ENCODE measurements around the gene LRRC28. TPM values are rescaled to one million over a fixed set of nuclear protein-coding genes. Genes with fewer than 3 reads are reported as not detected.

LRRC28 gene
- total RNA-seq, 1 donor from 2014 or later, result 14.6 TPM

DNA sequence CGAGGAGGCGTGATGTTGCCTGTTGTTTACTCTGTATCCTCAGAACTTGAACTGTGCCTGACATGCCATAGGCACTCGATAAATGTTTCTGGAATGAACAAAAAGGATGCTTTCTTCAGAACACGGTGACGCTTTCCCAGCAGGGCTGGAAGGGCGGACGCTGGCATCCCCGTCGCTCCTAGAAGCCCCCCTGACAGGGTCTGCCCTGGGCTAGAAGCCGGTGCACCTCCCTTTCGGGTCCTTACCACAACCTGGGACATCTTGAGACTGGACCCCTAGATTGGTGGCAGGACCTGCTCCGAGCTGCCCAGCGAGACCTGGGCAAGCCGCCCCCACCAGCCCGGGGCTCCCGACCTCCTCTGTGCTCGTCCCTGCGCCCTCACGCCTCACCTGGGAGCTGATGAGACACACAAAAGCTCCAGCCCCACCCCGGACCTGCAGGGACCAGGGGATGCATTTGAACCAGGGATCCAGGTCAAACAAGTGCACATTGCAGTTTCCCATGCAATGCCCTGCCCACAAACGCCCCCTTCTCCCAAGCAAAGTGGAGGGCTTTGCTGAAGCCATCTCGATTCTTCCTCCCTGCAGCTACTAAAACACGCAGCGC lies 183.3 kb downstream of the LRRC28 start:
- DNase-seq (ENCODE audit: low spot score), result no peak
- peaks cover 9% of the 10 kb centered on the region for H3K27me3 Mint-ChIP-seq (ENCODE audit: low read depth)
- H3K9me3 Mint-ChIP-seq, result no peaks in the 10 kb centered on the region
- H3K4me3 Mint-ChIP-seq (ENCODE audit: low read depth), result no peak overlapping the region
- peaks cover 4% of the 10 kb centered on the region for H3K4me1 Mint-ChIP-seq (ENCODE audit: low read depth)
- no peaks in the 10 kb centered on the region for H3K36me3 Mint-ChIP-seq (ENCODE audit: low read depth)
- intact Hi-C loops (cut with micrococcal nuclease), result no loop called here
- H3K27ac Mint-ChIP-seq, result no peak overlapping the region

DNA sequence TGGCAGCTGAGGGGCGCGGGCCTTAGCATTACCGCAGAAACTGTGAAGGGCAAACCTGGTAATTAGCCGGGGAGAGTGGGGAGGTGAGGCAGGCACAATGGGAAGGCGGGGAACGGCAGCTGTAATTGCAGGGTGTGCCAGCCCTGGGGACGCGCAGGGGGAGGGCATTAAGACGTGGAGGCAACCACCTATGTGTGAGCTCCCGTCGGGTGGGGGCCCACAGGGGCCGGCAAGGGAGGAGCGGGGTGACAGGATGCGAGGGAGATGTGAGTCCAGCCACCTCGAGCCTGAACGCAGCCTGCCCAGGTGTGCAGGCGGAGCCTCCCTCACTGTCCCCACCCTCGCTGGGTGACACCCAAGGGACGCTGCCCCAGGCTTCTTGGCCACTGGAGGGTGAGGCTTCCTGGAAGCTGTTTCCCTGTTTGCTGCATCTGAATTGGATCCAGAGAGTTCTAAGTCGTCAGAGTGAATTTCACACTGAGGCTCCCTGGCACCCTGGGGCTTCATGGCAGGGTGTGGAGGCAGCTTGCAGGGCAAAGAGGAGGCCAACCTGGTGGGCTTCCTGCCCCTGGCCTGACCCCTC lies 183.9 kb downstream of the LRRC28 start:
- H3K9me3 Mint-ChIP-seq, result no peaks in the 10 kb centered on the region
- peaks cover 9% of the 10 kb centered on the region for H3K27me3 Mint-ChIP-seq (ENCODE audit: low read depth)
- DNase-seq (ENCODE audit: low spot score), result no peak
- no peak overlapping the region for H3K4me3 Mint-ChIP-seq (ENCODE audit: low read depth)
- intact Hi-C loops (cut with micrococcal nuclease), result no loop called here
- peaks cover 4% of the 10 kb centered on the region for H3K4me1 Mint-ChIP-seq (ENCODE audit: low read depth)
- H3K36me3 Mint-ChIP-seq (ENCODE audit: low read depth), result no peaks in the 10 kb centered on the region
- no peak overlapping the region for H3K27ac Mint-ChIP-seq

DNA sequence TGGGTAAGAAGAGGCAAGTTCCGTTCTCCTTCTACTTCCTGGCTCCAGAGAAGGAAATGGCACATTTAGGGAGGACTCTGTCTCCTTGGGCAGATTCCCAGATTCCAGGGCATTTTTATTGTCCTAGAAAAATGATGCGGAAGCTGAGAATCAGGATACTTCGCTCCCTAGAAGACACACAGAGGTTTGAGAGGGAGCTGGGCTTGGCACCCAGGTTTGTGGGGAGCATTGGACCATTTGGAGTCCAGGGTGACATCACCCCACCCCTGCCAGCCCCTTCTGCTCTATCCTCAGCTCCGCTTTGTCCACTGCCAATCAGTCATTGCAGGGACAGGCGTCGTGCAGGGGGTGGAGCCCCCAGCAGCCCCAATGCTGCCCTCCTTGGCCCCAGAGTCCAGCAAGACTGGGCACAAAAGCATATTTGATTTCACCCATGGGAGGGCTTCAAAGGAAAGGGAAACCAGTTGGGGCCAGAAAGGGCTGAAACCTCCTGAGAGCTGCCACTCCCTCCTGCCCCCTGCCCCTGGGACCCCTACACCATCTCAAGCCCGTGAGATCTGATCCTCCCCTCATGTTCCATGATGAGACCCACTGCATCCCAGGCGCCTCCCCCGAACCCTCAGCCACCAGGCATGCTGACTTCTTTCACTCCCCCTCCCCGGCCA lies 184.7 kb downstream of the LRRC28 start:
- Mint-ChIP-seq H3K36me3 (ENCODE audit: low read depth) (no peaks in the 10 kb centered on the region), H3K4me3 (ENCODE audit: low read depth) (no peak overlapping the region), H3K4me1 (ENCODE audit: low read depth) (peaks cover 4% of the 10 kb centered on the region), H3K27ac (no peak overlapping the region), H3K9me3 (no peaks in the 10 kb centered on the region), H3K27me3 (ENCODE audit: low read depth) (peaks cover 9% of the 10 kb centered on the region)
- intact Hi-C loops (cut with micrococcal nuclease), result no loop called here
- DNase-seq (ENCODE audit: low spot score), result no peak

DNA sequence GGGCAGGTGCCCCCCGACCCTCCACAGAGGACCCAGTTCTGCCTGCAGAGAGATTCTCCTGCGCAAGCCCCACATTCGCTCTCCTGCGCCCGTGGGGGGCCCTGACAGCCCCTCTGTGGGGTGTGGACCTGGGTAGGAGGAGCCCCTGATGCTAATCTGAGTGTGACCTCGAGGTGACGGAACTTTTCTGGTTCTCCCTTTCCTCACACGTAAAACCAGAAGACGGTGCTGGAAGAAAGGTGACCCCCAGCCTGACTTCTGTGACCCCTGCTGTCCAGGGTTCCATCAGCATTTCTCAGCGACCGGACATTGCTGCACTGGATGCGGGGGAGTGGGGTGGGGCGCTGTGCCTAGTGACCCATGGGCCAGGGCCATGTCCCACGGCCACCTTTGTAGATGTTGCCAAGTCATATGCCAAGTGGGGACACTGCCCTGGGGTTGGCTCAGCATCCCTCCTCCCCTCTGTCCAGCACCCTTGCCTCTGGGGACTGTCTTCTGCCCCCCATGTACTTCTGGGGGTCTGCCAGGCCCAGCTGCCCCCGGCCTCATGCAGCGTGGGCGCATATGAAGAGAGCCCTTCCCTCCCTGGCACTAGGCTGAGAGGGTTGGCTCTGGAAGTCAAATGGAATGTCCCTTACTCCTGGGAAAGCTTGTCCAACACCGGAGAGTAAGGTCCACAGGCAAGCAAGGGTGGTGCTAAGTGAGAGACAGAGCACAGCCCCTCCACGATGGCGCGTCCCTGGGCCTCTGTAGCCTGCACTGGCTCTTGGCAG lies 185.4 kb downstream of the LRRC28 start:
- no peak overlapping the region for H3K4me3 Mint-ChIP-seq (ENCODE audit: low read depth)
- H3K36me3 Mint-ChIP-seq (ENCODE audit: low read depth), result no peaks in the 10 kb centered on the region
- peaks cover 6% of the 10 kb centered on the region for H3K4me1 Mint-ChIP-seq (ENCODE audit: low read depth)
- no peak for DNase-seq (ENCODE audit: low spot score)
- no peaks in the 10 kb centered on the region for H3K9me3 Mint-ChIP-seq
- intact Hi-C loops (cut with micrococcal nuclease), result no loop called here
- H3K27ac Mint-ChIP-seq, result no peak overlapping the region
- peaks cover 9% of the 10 kb centered on the region for H3K27me3 Mint-ChIP-seq (ENCODE audit: low read depth)

DNA sequence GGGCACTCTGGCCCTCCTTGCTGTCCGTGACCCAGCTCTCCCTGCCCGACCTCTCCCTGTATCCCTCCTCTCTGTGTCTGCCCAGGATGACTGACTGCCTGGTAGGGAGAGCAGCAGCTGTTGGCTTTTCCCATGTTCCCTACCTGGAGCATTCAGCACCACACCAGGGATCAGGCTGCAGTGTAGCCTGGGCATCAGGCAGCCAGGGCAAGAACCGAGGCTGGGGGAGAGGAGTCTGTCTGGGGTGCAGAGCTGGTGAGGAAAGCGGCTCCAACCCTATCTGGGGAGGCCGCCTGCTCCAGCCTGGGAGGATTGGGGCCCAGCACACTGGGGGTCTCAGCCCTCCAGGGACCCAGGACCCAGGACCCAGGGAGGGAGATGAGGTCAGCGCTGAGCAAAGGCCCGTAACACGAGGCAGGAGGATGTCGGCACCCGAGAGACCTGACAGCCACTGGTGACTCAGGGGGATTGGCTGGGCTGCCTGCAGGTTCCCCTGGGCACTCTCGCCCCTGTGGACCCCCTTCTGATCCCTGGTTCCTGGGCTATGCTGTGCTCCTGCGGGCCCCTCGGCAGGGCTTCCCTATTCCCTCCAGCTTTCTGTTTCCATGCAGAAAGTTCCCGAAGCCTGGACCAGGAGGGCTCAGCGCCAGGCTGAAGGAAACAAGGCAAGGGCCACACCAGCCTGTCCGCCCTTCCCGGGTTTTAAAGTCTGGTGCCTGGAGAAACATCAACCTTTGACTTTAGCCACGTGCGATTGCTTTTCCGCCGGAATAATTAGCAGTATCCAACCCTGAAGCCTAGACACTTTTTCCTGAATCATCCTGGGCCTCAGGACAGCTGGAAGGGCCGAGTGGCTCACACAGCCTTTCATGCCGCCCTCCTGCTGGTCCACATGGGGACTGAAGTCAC lies 186.3 kb downstream of the LRRC28 start:
- no peak for DNase-seq (ENCODE audit: low spot score)
- Mint-ChIP-seq H3K27me3 (ENCODE audit: low read depth) (peaks cover 9% of the 10 kb centered on the region), H3K4me3 (ENCODE audit: low read depth) (no peak overlapping the region), H3K27ac (no peak overlapping the region), H3K9me3 (no peaks in the 10 kb centered on the region), H3K36me3 (ENCODE audit: low read depth) (no peaks in the 10 kb centered on the region), H3K4me1 (ENCODE audit: low read depth) (peaks cover 13% of the 10 kb centered on the region)
- intact Hi-C loops (cut with micrococcal nuclease), result no loop called here

DNA sequence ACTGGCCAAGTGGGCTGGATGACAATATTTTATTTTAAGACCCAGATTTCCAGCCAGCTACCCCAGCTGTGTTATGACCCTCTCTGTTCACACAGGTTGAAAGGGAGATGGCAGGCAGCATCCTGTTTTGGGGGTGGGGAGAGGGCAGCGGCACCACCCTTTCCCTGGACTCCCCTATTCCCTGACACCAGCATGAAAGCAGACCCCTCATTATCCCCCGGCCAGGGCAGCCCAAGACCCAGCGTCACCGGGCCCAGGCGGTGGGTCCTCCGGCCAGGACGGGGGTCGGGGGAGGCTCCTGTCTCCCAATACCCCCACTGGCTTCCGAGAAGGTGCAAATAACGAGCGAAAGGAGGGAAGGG lies 186.9 kb downstream of the LRRC28 start:
- intact Hi-C loops (cut with micrococcal nuclease), result no loop called here
- H3K9me3 Mint-ChIP-seq, result no peaks in the 10 kb centered on the region
- H3K4me1 Mint-ChIP-seq (ENCODE audit: low read depth), result peaks cover 17% of the 10 kb centered on the region
- no peaks in the 10 kb centered on the region for H3K36me3 Mint-ChIP-seq (ENCODE audit: low read depth)
- H3K27me3 Mint-ChIP-seq (ENCODE audit: low read depth), result peaks cover 9% of the 10 kb centered on the region
- no peak overlapping the region for H3K27ac Mint-ChIP-seq
- no peak overlapping the region for H3K4me3 Mint-ChIP-seq (ENCODE audit: low read depth)
- no peak for DNase-seq (ENCODE audit: low spot score)

DNA sequence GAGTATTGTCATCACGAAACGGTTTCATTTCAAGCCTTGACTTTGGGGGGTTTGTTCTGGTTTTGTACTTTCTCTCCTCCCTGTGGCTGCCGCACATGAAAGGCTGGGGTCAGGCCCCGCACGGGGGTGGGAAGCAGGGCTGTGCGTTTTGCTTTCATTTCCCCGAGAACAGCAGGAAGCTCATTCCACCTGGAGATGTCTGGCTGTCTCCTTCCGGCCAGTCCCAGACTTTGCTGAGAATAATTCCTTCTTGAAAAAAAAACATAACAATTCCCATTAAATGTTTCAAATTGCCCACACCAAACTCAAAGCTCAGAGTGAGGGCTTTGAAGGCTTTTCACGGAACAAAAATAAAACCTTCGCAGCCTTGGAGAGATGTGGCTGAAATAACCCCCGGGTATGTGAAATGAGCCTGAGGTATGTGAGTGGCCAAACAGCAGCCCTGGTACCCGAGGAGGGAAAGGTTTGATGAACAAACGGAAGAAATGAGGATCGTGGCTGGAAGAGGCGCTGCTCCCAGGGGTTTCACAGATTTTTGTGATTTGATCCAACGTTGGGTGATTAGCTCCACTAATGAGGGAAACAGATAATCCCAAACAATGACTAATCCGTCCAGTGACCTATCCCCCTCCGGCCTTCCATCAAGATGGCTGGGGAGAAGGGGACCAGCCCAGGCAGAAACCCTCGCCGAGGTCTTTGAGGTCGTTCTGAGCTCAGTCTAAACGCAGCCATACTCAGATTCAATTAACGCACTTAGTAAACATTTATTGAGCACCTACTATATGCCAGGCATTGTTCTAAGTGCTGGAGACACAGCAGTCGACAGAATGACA lies 187.6 kb downstream of the LRRC28 start:
- Mint-ChIP-seq H3K9me3 (no peaks in the 10 kb centered on the region), H3K36me3 (ENCODE audit: low read depth) (no peaks in the 10 kb centered on the region), H3K27ac (no peak overlapping the region), H3K4me3 (ENCODE audit: low read depth) (no peak overlapping the region), H3K27me3 (ENCODE audit: low read depth) (peaks cover 9% of the 10 kb centered on the region), H3K4me1 (ENCODE audit: low read depth) (peaks cover 17% of the 10 kb centered on the region)
- intact Hi-C loops (cut with micrococcal nuclease), result no loop called here
- DNase-seq (ENCODE audit: low spot score), result no peak

DNA sequence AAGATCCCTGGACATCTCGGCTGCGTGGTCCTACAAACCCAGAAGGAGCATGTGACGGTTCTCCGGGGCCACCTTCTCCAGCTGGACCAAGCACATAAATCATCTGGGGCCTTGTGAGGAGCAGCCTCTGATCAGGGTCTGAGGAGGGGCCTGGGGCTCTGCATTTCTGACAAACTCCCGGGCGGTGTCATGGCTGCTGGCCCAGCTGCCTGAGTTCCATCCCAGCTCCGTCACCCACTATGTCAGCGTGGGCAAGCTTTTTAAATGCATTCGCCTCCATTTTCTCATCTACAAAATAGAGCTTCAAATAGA lies 188.2 kb downstream of the LRRC28 start:
- Mint-ChIP-seq H3K4me3 (ENCODE audit: low read depth) (no peak overlapping the region), H3K27ac (no peak overlapping the region), H3K27me3 (ENCODE audit: low read depth) (peaks cover 5% of the 10 kb centered on the region), H3K36me3 (ENCODE audit: low read depth) (no peaks in the 10 kb centered on the region), H3K4me1 (ENCODE audit: low read depth) (peaks cover 20% of the 10 kb centered on the region), H3K9me3 (no peaks in the 10 kb centered on the region)
- DNase-seq (ENCODE audit: low spot score), result no peak
- intact Hi-C loops (cut with micrococcal nuclease), result no loop called here

DNA sequence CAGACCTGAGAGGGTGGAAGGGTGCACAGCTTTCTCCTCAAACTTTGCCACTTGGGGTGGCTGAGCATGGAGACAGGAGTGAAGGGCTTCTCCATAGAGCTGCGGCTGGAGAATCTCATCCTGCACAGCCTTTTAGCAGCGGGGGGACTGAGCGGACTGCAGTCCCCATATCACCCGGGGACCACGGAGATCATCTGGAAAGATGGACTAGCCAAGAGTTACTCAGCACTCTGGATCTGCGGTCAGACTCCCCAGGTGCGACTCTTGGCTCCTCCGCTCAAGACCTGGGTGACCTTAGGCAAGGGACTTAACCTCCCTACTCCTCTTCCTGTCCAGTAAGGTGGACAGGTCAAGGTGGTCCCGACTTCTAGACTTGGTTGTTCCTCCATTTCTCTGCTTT lies 188.7 kb downstream of the LRRC28 start:
- Mint-ChIP-seq H3K4me3 (ENCODE audit: low read depth) (no peak overlapping the region), H3K4me1 (ENCODE audit: low read depth) (peaks cover 22% of the 10 kb centered on the region), H3K9me3 (no peaks in the 10 kb centered on the region), H3K27ac (no peak overlapping the region), H3K36me3 (ENCODE audit: low read depth) (no peaks in the 10 kb centered on the region), H3K27me3 (ENCODE audit: low read depth) (peaks cover 5% of the 10 kb centered on the region)
- no peak for DNase-seq (ENCODE audit: low spot score)
- intact Hi-C loops (cut with micrococcal nuclease), result no loop called here

Other genes with a start within 250 kb of the LRRC28 start
- gene PGPEP1L, start 243.7 kb upstream of the LRRC28 start, total RNA-seq, result not detected in 2 replicates
- gene SYNM, start 146.4 kb upstream of the LRRC28 start, total RNA-seq, result 0.46 and 0.55 TPM in 2 replicates
- 3.3 and 3.9 TPM in 2 replicates for gene TTC23, start 1.9 kb upstream of the LRRC28 start, total RNA-seq